ENCODE measurements around the gene PTPRQ. TPM values are rescaled to one million over a fixed set of nuclear protein-coding genes. Genes with fewer than 3 reads are reported as not detected.
"Not testable (repeated sequence)": the region's sequence is repeated elsewhere in the genome, so short reads cannot be mapped to it uniquely, and the experiment has no call there.

The PTPRQ gene
- polyA plus RNA-seq, 2 of the 4 experiments (the other 2 are of a cell fraction): 0.14 to 0.17 TPM

DNA sequence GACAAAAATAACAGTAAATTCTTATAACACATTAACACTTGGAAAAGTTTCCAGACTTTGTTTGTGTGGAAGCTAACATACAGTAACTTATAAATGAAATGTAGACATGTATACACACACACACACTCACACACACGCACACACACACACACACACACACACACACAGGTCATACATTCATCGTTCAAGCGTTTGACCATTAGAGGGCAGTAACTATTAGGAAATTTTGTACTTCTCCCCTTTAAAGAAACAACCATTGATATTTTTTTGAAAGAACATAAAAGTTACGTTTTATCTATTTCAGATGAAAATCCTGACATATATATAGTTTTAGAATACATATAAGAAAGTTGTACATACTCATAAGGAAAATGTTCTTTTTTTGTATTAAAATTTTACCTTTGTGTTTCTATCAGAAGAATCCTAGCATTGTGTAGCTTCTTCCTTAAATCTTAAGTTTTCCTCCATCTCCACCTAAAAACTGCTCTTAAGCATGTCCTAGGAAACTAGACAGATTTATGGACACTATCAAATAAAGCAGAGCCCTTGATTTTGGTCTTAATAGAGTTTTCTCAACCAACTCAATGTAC is 29.0 kb downstream of the PTPRQ start (continued):
- TF ChIP-seq SMC3 (IDR thresholded peaks at IDR 0.05) (peak; percentile 74), GATA3 (IDR thresholded peaks at IDR 0.05; ENCODE audit: borderline replicate concordance) (no peak), ZSCAN20 (CRISPR knock-in tag; IDR thresholded peaks at IDR 0.05) (no peak), HOXB13 (CRISPR knock-in tag; IDR thresholded peaks at IDR 0.05; ENCODE audit: low read depth) (no peak), FOXS1 (CRISPR knock-in tag; IDR thresholded peaks at IDR 0.05) (no peak), PHF8 (IDR thresholded peaks at IDR 0.05; ENCODE audit: borderline replicate concordance, low read depth) (no peak), BCL3 (IDR thresholded peaks at IDR 0.05) (no peak), REST (IDR thresholded peaks at IDR 0.05) (no peak), ESRRA (IDR thresholded peaks at IDR 0.05; ENCODE audit: borderline replicate concordance, low read length) (no peak), MAFK (IDR thresholded peaks at IDR 0.05; ENCODE audit: partially characterized antibody) (no peak), HDAC2 (IDR thresholded peaks at IDR 0.05) (no peak)
- TF ChIP-seq, protein P1, sequence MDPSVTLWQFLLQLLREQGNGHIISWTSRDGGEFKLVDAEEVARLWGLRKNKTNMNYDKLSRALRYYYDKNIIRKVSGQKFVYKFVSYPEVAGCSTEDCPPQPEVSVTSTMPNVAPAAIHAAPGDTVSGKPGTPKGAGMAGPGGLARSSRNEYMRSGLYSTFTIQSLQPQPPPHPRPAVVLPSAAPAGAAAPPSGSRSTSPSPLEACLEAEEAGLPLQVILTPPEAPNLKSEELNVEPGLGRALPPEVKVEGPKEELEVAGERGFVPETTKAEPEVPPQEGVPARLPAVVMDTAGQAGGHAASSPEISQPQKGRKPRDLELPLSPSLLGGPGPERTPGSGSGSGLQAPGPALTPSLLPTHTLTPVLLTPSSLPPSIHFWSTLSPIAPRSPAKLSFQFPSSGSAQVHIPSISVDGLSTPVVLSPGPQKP (IDR thresholded peaks at IDR 0.05; ENCODE audit: low read depth, low read length): no peak
- TF ChIP-seq, protein P2, sequence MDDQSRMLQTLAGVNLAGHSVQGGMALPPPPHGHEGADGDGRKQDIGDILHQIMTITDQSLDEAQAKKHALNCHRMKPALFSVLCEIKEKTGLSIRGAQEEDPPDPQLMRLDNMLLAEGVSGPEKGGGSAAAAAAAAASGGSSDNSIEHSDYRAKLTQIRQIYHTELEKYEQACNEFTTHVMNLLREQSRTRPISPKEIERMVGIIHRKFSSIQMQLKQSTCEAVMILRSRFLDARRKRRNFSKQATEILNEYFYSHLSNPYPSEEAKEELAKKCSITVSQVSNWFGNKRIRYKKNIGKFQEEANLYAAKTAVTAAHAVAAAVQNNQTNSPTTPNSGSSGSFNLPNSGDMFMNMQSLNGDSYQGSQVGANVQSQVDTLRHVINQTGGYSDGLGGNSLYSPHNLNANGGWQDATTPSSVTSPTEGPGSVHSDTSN (IDR thresholded peaks at IDR 0.05): no peak

GRCh38 chr12:80477521-80478145 is 33.6 kb downstream of the PTPRQ start:
- H3K27ac ChIP-seq; POLR2A ChIA-PET; FAIRE-seq; H3K4me1 ChIP-seq; DNase-seq (ENCODE audit: low read depth in 1 of 2, low spot score in 1 of 2); H3K4me3 ChIP-seq; ATAC-seq; H3K4me2 ChIP-seq; H3K9me3 ChIP-seq; CTCF ChIA-PET: not testable (repeated sequence)
- WGBS (ENCODE audit: missing lambda C conversion rate): 82% methylated on average over 31 of the region's 31 CpGs

GRCh38 chr12:80484746-80485145 is 40.7 kb downstream of the PTPRQ start:
- Histone ChIP-seq H3K4me3 (no peak overlapping the region), H3K4me1 (no peaks in the 10 kb centered on the region), H3K4me2 (no peak overlapping the region), H3K9me3 (no peaks in the 10 kb centered on the region), H3K27ac (no peak overlapping the region)
- TF ChIP-seq MYC (IDR thresholded peaks at IDR 0.05; ENCODE audit: borderline replicate concordance, low read length) (no peak), PHF8 (IDR thresholded peaks at IDR 0.05; ENCODE audit: borderline replicate concordance, low read depth) (no peak), TFCP2L1 (CRISPR knock-in tag; IDR thresholded peaks at IDR 0.05) (no peak), ZC3H11A (IDR thresholded peaks at IDR 0.05) (no peak), ZFP36 (IDR thresholded peaks at IDR 0.05; ENCODE audit: borderline replicate concordance, partially characterized antibody) (no peak), EHF (CRISPR knock-in tag; IDR thresholded peaks at IDR 0.05) (no peak), HEYL (CRISPR knock-in tag; IDR thresholded peaks at IDR 0.05) (no peak), EHMT2 (IDR thresholded peaks at IDR 0.05; ENCODE audit: low read depth) (no peak), FOSB (CRISPR knock-in tag; IDR thresholded peaks at IDR 0.05) (no peak), GATA3 (IDR thresholded peaks at IDR 0.05; ENCODE audit: borderline replicate concordance) (no peak), FOXS1 (CRISPR knock-in tag; IDR thresholded peaks at IDR 0.05) (no peak), RARB (CRISPR knock-in tag; IDR thresholded peaks at IDR 0.05) (no peak)
- TF ChIP-seq, protein P1 (IDR thresholded peaks at IDR 0.05; ENCODE audit: low read depth, low read length): no peak
- DNase-seq (ENCODE audit: low read depth in 1 of 2, low spot score in 1 of 2) (no peak), ATAC-seq (no peak), FAIRE-seq (no peak)
- ChIA-PET CTCF (no interaction called here), POLR2A (no interaction called here)
- 47% methylated on average over 2 of the region's 2 CpGs for WGBS (ENCODE audit: missing lambda C conversion rate)
